NCI-H345 treated with DMSO at 0.1 percent for 48 hours (cell line): ENCODE results near the gene FBH1.
"Not testable (repeated sequence)": the region's sequence is repeated elsewhere in the genome, so short reads cannot be mapped to it uniquely, and the experiment has no call there.

ENCODE experiments used
- DNase-seq: peaks from one replicate; lab custom pipeline; 2025; ENCODE audit not compliant: unreplicated experiment; lab: John Stamatoyannopoulos, UW

The FBH1 gene

DNA sequence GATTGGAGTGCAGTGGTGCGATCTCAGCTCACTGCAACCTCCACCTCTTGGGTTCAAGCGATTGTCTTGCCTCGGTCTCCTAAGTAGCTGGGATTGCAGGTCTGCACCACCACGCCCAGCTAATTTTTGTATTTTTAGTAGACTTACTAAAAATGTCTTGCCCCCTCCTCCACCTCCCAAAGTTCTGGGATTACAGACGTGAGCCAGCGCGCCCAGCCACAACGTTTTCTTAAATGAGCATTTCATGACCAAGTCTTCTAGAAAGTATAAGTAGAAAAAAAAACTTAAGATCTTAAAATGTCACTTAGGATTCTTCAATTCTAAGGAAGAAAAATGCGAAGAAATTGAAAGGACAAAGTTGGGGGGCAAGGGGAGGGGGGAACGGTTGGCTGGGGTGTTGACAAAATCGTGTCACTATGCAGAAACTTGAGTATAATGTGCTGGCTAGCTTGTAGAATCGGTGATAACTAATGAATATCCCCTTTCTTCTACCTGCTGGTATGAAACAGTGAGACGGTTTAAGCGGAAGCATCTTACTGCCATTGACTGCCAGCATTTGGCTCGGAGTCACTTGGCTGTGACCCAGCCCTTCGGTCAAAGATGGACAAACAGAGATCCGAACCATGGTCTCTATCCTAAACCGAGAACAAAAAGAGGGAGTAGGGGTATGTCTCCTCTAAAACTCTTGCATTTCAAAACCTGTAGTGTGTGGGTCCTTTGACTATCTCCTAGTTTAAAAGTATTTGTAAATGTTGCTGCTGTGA, 12.7 kb downstream of the FBH1 start:
- no peak for DNase-seq

DNA sequence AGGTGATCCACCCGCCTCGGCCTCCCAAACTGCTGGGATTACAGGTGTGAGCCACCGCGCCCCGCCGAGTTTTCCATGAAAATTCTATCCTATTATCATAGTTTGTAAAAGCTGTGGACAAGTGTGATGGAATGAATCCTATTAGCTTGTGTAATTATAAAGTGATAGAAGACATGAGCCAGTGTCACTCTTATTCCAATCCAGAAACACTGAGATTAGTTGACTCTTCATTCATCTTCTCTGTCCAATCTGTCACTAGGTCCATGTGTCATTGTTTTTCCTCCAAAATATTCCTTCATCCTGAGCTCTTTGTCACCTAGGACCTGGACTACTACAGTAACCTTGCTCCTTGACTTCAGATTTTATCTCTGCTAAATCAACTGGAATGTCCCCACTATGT, 13.5 kb downstream of the FBH1 start:
- DNase-seq, result no peak

DNA sequence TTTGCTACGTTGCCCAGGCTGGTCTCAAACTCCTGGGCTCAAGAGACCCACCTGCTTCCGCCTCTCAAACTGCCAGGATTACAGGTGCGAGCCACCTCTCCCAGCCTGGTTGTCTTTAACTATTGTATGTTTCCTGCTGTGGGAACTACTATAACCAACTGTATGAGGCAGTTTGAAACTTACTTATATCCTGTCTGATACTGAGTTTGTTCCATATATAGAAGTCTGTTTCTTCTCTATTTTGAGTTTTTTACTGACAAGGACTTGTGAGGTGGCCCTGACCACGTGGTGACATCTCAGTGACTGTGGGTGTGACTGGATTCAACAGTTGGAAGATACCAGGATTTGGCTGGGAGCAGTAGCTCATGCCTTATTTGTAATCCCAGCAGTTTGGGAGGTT, 14.2 kb downstream of the FBH1 start:
- DNase-seq, result no peak

DNA sequence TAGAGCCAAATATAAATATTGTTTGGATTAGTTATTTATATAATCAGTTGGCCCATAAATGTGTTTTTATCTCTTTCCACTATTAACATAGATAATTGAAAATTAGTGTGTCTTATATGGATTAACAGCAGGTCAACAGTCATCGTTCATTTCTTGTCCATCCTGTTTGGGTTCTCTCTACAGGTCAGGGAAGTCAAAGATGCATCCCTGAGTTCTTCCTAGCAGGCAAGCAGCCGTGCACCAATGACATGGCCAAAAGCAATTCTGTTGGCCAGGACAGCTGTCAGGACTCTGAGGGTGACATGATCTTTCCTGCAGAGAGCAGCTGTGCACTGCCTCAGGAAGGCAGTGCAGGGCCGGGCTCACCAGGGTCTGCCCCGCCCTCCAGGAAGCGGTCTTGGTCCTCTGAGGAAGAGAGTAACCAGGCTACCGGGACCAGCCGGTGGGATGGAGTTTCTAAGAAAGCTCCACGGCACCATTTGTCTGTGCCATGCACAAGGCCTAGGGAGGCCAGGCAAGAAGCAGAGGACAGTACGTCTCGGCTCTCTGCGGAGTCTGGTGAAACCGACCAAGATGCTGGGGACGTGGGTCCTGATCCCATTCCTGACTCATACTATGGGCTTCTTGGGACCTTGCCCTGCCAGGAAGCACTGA, 15.9 kb downstream of the FBH1 start:
- DNase-seq, result no peak

DNA sequence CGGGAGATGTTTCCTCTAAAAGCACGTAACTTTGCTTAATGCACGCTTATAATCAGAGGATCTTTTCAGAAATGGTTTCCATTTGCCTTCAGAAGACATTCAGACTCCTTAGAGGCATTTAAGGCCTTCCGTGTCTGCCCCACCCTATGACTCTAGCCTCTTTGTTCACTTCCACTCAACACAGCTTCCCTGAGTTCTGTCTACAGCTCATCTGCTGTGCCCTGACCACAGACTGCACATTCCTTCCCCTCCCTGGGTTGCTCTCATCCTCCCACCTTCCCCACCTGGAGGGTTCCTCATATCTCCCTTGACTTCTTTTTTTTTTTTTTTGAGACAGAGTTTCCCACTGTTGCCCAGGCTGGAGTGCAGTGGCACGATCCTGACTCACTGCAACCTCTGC, 16.6 kb downstream of the FBH1 start:
- DNase-seq, result no peak

DNA sequence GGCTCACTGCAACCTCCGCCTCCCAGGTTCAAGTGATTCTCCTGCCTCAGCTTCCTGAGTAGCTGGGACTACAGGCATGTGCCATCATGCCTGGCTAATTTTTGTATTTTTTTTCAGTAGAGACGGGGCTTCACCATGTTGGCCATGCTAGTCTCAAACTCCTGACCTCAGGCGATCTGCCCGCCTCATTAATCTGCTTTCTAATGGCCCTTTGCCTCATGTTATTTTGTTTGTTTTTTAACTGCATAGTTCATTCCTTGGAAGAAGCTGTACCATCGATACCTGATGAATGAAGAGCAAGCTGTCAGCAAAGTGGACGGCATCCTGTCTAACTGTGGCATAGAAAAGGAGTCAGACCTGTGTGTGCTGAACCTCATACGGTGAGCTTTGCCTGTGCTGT, 18.6 kb downstream of the FBH1 start:
- DNase-seq, result not testable (repeated sequence)

DNA sequence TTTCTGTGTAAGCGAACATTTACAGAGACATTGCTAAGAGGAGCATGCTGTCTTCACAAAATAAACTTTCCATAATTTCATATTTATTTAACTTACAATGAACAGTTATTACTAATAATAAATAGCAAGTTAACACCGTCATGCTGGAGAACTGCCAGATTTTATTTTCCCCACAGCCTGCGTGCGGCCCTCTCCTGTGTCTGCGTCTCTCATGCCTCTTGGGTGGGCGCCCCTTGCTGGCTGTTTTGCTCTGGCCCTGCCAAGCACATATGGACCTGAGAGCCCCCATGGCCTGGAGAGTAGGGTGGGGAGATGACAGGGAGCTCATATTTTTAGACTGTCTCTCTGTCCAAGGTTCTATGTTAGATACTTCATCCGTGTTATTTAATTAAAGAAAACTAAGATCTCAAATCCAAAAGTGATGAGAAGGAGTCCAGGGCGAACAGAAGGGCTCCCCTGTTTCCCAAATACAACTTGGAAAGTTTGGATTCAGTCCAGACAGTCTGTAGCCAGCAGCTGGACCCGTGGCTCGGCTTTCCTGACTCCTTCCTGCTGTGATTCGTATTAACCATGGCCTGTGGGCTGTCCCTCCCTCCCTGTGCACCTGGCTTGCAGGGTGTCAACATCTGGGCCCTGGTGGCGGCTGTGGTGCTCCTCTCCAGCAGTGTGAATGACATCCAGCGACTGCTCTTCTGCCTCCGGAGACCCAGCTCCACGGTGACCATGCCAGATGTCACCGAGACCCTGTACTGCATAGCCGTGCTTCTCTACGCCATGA, 20.5 kb downstream of the FBH1 start:
- DNase-seq, result no peak

DNA sequence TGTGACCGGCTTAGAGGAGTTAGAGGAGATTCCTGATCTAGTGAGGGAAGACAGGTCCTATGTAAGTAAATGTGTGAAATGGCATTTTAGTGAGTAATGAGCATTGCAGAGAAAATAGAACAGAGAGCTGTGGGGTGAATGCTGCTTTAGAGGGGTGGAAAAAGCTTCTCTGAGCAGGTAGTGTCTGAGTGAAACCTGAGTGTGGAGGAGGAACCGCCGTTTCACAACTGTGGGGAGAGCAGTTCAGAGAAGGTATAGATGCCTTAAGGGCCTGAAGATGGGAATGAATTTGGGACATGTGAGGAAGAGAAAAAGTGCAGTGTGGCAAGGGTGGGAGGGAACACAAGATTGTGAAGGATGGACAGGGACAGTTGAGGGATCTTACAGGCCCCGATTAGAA, 21.6 kb downstream of the FBH1 start:
- no peak for DNase-seq

DNA sequence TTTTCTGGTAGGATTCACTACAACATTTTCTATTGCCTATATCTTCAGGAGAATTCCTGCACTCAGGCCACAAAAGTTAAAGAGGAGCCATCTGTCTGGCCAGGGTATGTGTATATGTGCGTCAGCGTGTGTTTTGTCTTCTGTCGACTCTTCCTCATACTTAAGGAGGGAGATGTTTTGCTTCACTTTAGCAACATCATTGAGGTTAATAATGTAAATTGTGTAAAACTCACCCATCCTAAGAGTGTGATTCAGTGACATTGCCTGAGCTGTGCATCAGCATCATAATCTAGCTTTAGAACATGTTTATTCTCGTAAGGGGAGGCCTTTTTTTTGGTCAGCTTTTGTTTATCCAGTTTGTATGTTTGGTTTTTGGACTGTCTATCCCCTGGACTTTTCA, 23.7 kb downstream of the FBH1 start:
- DNase-seq, result no peak

DNA sequence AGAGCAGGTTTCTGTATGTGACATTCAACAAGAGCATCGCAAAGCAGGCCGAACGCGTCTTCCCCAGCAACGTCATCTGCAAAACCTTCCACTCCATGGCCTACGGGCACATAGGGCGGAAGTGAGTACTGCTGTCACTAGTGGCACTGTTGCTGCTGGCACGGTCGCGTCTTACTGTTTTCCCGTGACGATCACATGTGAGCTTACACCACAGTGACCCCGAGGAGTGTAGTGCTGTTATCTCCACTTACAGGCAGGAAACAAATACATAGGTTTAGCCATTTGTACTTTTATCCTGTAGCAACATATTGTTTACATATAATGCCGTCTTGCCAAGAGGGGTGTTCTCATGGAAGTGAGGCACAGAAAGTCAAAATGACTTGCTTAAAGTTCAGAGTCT, 25.4 kb downstream of the FBH1 start:
- DNase-seq, result no peak

DNA sequence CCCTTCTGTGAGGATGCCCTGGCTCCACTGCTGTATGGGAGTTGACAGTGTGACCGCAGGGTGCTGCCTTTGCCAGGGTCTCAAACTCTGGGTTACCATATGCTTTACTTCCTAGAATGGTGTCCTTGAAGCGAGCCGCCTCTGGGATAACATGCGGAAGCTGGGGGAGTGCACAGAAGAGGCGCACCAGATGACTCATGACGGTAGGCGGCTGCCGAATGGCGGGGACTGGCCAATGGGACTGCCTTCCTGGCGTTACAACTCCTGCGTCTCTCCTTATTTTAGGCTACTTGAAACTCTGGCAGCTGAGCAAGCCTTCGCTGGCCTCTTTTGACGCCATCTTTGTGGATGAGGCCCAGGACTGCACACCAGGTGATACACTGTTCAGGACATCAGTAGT, 27.3 kb downstream of the FBH1 start:
- DNase-seq, result no peak

DNA sequence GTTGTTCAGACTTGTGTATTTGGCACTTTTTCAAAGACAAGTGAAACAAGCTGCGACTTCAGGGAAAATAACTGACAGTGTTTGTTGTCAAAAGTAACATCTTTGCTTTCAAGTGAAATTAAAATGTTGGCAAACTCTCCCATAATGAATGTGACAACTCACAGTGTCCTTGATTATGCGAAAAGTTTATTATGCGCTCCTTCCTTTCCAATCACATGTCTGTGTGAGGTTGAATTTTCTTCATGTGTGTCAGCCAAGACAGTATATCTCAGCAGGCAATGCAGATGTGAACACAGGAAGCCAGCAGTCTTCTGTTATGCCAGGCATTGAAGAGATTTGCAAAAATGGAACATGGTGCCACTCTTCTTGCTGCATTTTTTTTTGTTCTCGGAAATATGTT, 28.7 kb downstream of the FBH1 start:
- no peak for DNase-seq

DNA sequence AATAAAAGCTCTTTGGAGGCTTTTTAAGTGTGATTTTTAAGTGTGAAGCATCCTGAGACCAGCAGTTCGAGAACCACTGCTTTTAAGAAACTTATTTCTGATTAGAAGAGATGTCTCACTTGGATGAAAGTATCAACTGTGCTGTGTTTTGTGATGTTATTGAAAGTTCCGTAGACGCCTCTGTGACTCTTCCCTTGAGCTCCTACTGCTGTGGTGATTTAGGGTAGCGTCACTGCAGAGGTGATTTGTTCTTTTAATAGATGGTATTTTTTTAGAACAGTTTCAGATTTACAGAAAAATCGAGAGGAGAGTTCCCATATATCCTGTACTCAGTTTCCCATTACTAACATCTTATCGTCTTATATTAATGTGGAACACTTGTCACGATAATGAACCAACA, 29.5 kb downstream of the FBH1 start:
- DNase-seq, result no peak

DNA sequence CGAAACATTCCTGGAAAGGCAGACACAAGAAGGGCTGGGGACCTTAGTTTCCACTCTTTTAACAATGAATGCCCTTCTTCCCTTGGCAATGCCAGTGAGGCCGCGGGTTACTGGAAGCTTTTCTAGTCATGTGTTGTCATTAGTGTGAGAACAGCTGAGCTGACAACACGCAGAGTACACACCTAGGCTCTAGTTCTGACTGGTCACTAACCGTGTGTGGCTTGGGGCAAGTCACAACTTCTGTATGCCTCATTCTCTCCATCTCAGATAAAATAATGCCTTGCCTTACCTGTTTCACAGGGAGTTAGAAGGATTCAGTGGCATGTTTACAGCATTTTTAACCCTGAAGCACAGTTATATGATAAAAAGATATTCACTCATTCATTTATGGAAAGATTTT, 31.7 kb downstream of the FBH1 start:
- no peak for DNase-seq

DNA sequence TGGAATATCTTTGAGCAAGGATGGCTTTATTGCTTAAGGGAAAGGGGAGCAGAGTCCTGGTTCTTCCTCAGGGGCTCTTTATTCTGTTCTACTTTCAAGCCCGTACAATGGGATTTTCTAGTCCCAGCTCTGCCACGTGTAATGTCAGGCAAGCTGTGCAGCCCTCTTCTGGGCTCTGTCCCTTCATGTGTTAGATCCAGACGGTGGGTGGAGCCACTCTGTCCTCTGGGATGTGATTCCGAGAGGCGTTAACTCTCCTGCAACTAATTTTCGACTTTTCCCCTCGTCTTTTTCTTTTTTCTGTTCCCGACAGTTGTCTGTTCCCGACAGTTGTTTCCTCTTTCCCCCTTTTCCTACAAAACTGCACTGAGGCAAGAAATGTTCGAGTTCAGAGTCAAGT, 34.8 kb downstream of the FBH1 start:
- no peak for DNase-seq

DNA sequence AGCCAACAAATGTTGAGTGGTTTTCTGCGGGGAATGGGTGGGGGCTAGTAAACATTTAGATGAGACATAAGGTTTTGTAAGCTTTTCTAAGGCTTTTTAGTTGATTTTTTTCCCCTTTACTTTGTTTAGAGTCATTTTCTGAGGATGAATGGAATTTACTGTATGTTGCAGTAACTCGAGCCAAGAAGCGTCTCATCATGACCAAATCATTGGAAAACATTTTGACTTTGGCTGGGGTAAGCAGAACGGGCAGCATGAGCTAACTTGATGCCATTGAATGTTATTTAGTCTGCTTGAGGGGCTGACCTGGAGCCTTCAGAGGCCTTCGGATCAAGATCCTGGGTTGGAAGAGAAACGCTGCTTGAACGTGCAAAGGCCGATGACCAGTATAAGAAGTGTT, 37.3 kb downstream of the FBH1 start:
- DNase-seq, result no peak

DNA sequence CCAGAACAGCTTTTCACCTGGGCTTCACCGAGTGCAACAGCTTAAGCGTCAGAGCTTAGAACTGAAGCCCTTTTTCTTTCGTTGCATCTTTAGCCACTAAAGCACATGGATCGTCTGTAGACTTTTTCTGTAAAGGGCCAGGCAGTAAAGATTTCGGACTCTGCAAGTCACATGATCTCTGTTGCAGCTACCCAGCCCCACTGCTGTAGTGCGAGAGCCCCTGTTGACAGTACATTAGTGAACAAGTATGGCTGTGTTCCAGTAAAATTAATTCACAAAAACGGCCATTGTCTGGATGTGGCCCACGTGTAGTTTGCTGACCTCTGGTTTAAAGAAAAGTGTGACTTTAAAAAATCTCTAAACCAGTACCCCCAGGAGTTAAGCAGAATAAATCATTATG, 39.4 kb downstream of the FBH1 start:
- DNase-seq, result no peak

DNA sequence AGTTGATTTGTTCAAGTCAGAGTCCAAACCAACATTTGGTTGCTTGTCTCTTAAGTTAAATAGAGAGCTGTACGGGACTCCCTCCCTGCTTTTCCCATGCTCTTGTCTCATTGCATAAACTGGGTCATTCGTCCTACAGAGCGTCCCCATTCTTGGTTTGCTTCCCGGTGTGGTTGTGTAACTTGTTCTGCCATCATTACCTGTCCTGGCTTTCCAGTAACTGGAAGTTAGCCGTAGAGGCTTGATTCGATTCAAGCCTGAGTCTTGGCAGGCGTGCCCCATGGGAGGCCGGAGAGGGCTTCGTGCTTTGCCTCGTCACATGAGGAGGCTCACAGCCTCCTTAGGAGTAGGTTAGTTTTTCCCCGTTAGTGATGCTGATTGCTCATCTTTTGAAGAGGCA, 40.2 kb downstream of the FBH1 start:
- DNase-seq, result no peak

DNA sequence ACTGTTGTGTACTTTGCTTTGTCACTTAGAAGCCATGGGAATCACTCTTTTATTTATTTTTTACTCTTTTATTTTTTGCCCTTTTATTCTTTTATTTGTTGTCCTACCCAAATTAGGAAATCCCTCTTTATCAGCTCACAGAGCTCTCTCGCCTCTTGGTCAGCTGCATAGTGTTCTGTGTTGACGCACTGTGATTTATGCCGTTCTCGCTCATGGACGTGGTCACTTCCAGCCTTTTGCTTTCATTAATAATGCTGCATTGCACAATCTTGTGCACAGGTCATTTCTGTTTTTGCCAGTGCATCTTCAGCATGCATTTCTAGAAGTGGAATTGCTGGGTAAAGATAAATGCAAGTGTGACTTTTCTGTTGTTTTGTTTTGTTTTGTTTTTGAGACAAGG, 42.3 kb downstream of the FBH1 start:
- DNase-seq, result no peak

DNA sequence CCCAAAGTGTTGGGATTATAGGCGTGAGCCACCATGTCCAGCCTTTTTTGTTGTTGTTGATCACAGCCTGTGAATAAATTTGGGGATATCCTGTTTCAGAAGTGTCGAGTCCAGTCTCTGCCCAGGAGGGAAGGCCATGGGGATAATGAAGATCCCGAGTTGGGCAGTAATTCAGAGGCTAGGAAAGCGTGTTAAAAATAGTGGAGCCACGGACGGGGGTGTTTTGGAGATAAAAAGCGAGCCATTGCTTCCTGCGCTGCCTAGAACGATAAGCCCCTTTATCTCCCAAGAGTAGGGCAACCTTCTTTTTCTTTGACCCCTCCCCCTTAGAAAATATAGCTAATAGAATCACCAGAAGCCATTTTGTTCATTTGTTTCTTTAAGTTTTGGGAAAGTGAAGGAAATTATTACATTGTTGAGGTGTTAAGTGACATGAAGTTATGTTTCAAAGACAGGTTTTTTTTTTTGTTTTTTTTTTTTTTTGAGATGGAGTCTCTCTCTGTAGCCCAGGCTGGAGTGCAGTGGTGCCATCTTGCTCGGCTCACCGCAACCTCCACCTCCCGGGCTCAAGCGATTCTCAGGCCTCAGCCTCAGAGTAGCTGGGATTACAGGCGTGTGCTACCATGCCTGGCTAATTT, 44.0 kb downstream of the FBH1 start:
- no peak for DNase-seq

DNA sequence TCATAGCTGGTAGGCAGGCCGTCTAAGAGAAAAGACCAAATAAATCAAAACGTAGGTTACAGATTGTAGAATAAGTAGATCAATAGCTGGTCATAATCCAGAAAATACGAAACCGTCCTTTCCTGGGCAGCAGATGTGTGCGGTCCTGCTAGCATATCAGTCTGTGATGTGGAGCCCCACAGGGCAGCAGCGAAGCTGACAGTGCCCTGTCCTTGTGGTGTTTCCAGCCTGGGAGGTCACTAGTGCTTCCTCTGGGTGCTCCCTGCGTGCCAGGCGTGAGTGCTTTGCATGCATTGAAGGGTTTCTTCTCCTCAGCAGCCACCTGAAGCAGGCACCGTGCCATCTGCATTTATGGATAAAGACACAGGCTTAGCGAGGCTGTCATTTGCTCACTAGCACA, 45.6 kb downstream of the FBH1 start:
- DNase-seq, result no peak

DNA sequence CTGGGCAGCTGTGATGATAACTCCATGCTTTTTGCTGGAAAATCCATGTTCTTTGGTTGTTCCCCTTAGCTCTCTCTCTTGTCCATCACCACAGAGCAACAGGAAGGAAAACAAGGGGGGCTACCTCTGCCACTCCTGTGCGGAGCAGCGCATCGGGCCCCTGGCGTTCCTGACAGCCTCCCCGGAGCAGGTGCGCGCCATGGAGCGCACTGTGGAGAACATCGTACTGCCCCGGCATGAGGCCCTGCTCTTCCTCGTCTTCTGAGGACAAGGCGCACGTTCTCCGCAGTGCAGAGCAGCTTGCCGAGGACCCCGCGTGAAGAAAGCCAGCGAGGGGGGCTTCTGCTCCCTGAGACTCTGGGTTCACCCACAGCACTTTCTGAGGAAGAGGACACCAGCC, 47.0 kb downstream of the FBH1 start:
- DNase-seq, result no peak
